HEK293 (cell line): ENCODE results near the gene UBE2J2.

Experiments used
- BCL11A ChIP-seq: fragments of 450-650 bp; formaldehyde crosslinking; IDR thresholded peaks from 2 replicates; pipeline ENCODE4 v1.5.1; 2016; ENCODE audit warnings: low read depth, missing biosample characterization, missing genetic modification characterization
- GFI1B ChIP-seq: fragments of 450-650 bp; formaldehyde crosslinking; IDR thresholded peaks from 2 replicates; pipeline ENCODE4 v1.5.1; 2016; ENCODE audit warnings: missing biosample characterization, missing genetic modification characterization
- GLI4 ChIP-seq: fragments of 450-650 bp; formaldehyde crosslinking; IDR thresholded peaks from 2 replicates; pipeline ENCODE4 v1.5.1; 2016; ENCODE audit warnings: missing biosample characterization, missing genetic modification characterization
- KLF1 ChIP-seq: fragments of 450-650 bp; formaldehyde crosslinking; IDR thresholded peaks from 2 replicates; pipeline ENCODE4 v1.5.1; 2016; ENCODE audit warnings: missing biosample characterization, missing genetic modification characterization
- KLF9 ChIP-seq: fragments of 450-650 bp; formaldehyde crosslinking; IDR thresholded peaks from 2 replicates; pipeline ENCODE4 v1.5.1; 2016; ENCODE audit warnings: missing biosample characterization, missing genetic modification characterization, low read depth
- REPIN1 ChIP-seq: fragments of 450-650 bp; formaldehyde crosslinking; IDR thresholded peaks from 2 replicates; pipeline ENCODE4 v1.5.1; 2017; ENCODE audit warnings: missing biosample characterization, missing genetic modification characterization, low read depth
- TRIM28 ChIP-seq: IDR thresholded peaks from 2 replicates; pipeline ENCODE4 v1.6.1; 2011; ENCODE audit warnings: low read length, control low read depth, borderline replicate concordance
- ZBTB17 ChIP-seq: fragments of 450-650 bp; formaldehyde crosslinking; IDR thresholded peaks from 2 replicates; pipeline ENCODE4 v1.5.1; 2016; ENCODE audit warnings: missing biosample characterization, missing genetic modification characterization
- ZBTB20 ChIP-seq: fragments of 450-650 bp; formaldehyde crosslinking; IDR thresholded peaks from 2 replicates; pipeline ENCODE4 v1.5.1; 2016; ENCODE audit warnings: missing biosample characterization, missing genetic modification characterization
- ZBTB49 ChIP-seq: fragments of 450-650 bp; formaldehyde crosslinking; IDR thresholded peaks from 2 replicates; pipeline ENCODE4 v1.5.1; 2016; ENCODE audit warnings: missing biosample characterization, missing genetic modification characterization, low read depth
- ZBTB7A ChIP-seq: fragments of 450-650 bp; formaldehyde crosslinking; IDR thresholded peaks from 2 replicates; pipeline ENCODE4 v1.5.1; 2016; ENCODE audit warnings: low read depth, missing biosample characterization, missing genetic modification characterization
- ZFP37 ChIP-seq: fragments of 450-650 bp; formaldehyde crosslinking; IDR thresholded peaks from 2 replicates; pipeline ENCODE4 v1.5.1; 2016; ENCODE audit warnings: missing biosample characterization, missing genetic modification characterization
- ZFP69B ChIP-seq: fragments of 450-650 bp; formaldehyde crosslinking; IDR thresholded peaks from 2 replicates; pipeline ENCODE4 v1.5.1; 2016; ENCODE audit warnings: missing biosample characterization, missing genetic modification characterization
- ZNF138 ChIP-seq: fragments of 450-650 bp; formaldehyde crosslinking; IDR thresholded peaks from 2 replicates; pipeline ENCODE4 v1.5.1; 2016; ENCODE audit warnings: missing biosample characterization, missing genetic modification characterization, borderline replicate concordance
- ZNF157 ChIP-seq: fragments of 450-650 bp; formaldehyde crosslinking; IDR thresholded peaks from 2 replicates; pipeline ENCODE4 v1.5.1; 2016; ENCODE audit warnings: missing biosample characterization, missing genetic modification characterization
- ZNF174 ChIP-seq: fragments of 450-650 bp; formaldehyde crosslinking; IDR thresholded peaks from 2 replicates; pipeline ENCODE4 v1.5.0; 2017; ENCODE audit warnings: missing biosample characterization, mild to moderate bottlenecking, missing genetic modification characterization
- ZNF2 ChIP-seq: fragments of 450-650 bp; formaldehyde crosslinking; IDR thresholded peaks from 2 replicates; pipeline ENCODE4 v1.5.1; 2016; ENCODE audit warnings: missing biosample characterization, missing genetic modification characterization
- ZNF214 ChIP-seq: fragments of 450-650 bp; formaldehyde crosslinking; IDR thresholded peaks from 2 replicates; pipeline ENCODE4 v1.5.1; 2017; ENCODE audit warnings: missing biosample characterization, mild to moderate bottlenecking, missing genetic modification characterization, borderline replicate concordance
- ZNF280D ChIP-seq: fragments of 450-650 bp; formaldehyde crosslinking; IDR thresholded peaks from 2 replicates; pipeline ENCODE4 v1.5.1; 2016; ENCODE audit warnings: missing biosample characterization, missing genetic modification characterization
- ZNF302 ChIP-seq: fragments of 450-650 bp; formaldehyde crosslinking; IDR thresholded peaks from 2 replicates; pipeline ENCODE4 v1.5.1; 2016; ENCODE audit warnings: missing biosample characterization, missing genetic modification characterization, low read depth
- ZNF311 ChIP-seq: fragments of 450-650 bp; formaldehyde crosslinking; IDR thresholded peaks from 2 replicates; pipeline ENCODE4 v1.5.1; 2017; ENCODE audit warnings: missing biosample characterization, missing genetic modification characterization, borderline replicate concordance
- ZNF324 ChIP-seq: fragments of 450-650 bp; formaldehyde crosslinking; IDR thresholded peaks from 2 replicates; pipeline ENCODE4 v1.5.1; 2016; ENCODE audit warnings: missing biosample characterization, missing genetic modification characterization
- ZNF473 ChIP-seq: fragments of 450-650 bp; formaldehyde crosslinking; IDR thresholded peaks from 2 replicates; pipeline ENCODE4 v1.5.1; 2017; ENCODE audit warnings: missing biosample characterization, missing genetic modification characterization
- ZNF514 ChIP-seq: fragments of 450-650 bp; formaldehyde crosslinking; IDR thresholded peaks from 2 replicates; pipeline ENCODE4 v1.5.1; 2016; ENCODE audit warnings: missing biosample characterization, missing genetic modification characterization
- ZNF544 ChIP-seq: fragments of 450-650 bp; formaldehyde crosslinking; IDR thresholded peaks from 2 replicates; pipeline ENCODE4 v1.5.0; 2017; ENCODE audit warnings: missing biosample characterization, missing genetic modification characterization
- ZNF558 ChIP-seq: fragments of 450-650 bp; formaldehyde crosslinking; IDR thresholded peaks from 2 replicates; pipeline ENCODE4 v1.5.1; 2016; ENCODE audit warnings: missing biosample characterization, missing genetic modification characterization
- ZNF585B ChIP-seq: fragments of 450-650 bp; formaldehyde crosslinking; IDR thresholded peaks from 2 replicates; pipeline ENCODE4 v1.5.1; 2016; ENCODE audit warnings: missing biosample characterization, missing genetic modification characterization
- ZNF610 ChIP-seq: fragments of 450-650 bp; formaldehyde crosslinking; IDR thresholded peaks from 2 replicates; pipeline ENCODE4 v1.5.1; 2016; ENCODE audit warnings: missing biosample characterization, missing genetic modification characterization, borderline replicate concordance
- ZNF629 ChIP-seq: fragments of 450-650 bp; formaldehyde crosslinking; IDR thresholded peaks from 2 replicates; pipeline ENCODE4 v1.5.1; 2017; ENCODE audit warnings: missing biosample characterization, missing genetic modification characterization
- ZNF677 ChIP-seq: fragments of 450-650 bp; IDR thresholded peaks from 2 replicates; pipeline ENCODE4 v1.5.0; 2018; ENCODE audit warnings: missing biosample characterization, mild to moderate bottlenecking, missing genetic modification characterization, moderate library complexity
- ZNF701 ChIP-seq: fragments of 450-650 bp; formaldehyde crosslinking; IDR thresholded peaks from 2 replicates; pipeline ENCODE4 v1.5.1; 2016; ENCODE audit warnings: missing biosample characterization, missing genetic modification characterization
- ZNF830 ChIP-seq: fragments of 450-650 bp; IDR thresholded peaks from 2 replicates; pipeline ENCODE4 v1.5.0; 2018; ENCODE audit warnings: missing biosample characterization, missing genetic modification characterization, low read depth, mild to moderate bottlenecking, moderate library complexity
- TF ChIP-seq, protein P1 (sequence below): IDR thresholded peaks from 2 replicates; pipeline ENCODE4 v1.6.1; 2011; ENCODE audit warnings: mild to moderate bottlenecking, low read depth, low read length, borderline replicate concordance
- TF ChIP-seq, protein P2 (sequence below): fragments of 450-650 bp; formaldehyde crosslinking; IDR thresholded peaks from 2 replicates; pipeline ENCODE4 v1.5.1; 2017; ENCODE audit warnings: missing biosample characterization, missing genetic modification characterization

The UBE2J2 gene

GRCh38 chr1:1273512-1274298 lies at the start of gene UBE2J2 (continued):
- TF ChIP-seq ZNF214: no peak
- no peak for TF ChIP-seq ZNF558 (tag by site-specific recombination)
- no peak for TF ChIP-seq ZNF280D (tag by site-specific recombination)
- TF ChIP-seq, protein P1, sequence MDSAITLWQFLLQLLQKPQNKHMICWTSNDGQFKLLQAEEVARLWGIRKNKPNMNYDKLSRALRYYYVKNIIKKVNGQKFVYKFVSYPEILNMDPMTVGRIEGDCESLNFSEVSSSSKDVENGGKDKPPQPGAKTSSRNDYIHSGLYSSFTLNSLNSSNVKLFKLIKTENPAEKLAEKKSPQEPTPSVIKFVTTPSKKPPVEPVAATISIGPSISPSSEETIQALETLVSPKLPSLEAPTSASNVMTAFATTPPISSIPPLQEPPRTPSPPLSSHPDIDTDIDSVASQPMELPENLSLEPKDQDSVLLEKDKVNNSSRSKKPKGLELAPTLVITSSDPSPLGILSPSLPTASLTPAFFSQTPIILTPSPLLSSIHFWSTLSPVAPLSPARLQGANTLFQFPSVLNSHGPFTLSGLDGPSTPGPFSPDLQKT: no peak
- no peak for TF ChIP-seq ZNF157 (tag by site-specific recombination)
- TF ChIP-seq ZNF138 (tag by site-specific recombination): no peak
- no peak for TF ChIP-seq ZNF324 (tag by site-specific recombination)
- TF ChIP-seq, protein P2, sequence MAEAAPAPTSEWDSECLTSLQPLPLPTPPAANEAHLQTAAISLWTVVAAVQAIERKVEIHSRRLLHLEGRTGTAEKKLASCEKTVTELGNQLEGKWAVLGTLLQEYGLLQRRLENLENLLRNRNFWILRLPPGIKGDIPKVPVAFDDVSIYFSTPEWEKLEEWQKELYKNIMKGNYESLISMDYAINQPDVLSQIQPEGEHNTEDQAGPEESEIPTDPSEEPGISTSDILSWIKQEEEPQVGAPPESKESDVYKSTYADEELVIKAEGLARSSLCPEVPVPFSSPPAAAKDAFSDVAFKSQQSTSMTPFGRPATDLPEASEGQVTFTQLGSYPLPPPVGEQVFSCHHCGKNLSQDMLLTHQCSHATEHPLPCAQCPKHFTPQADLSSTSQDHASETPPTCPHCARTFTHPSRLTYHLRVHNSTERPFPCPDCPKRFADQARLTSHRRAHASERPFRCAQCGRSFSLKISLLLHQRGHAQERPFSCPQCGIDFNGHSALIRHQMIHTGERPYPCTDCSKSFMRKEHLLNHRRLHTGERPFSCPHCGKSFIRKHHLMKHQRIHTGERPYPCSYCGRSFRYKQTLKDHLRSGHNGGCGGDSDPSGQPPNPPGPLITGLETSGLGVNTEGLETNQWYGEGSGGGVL (tag by site-specific recombination): no peak
- no peak for TF ChIP-seq TRIM28
- no peak for TF ChIP-seq ZNF302 (tag by site-specific recombination)
- TF ChIP-seq GLI4: no peak
- no peak for TF ChIP-seq ZNF544
- 0 out of 2 replicates have a peak, but pooled peaks have one; percentile 54 for TF ChIP-seq ZNF610
- TF ChIP-seq REPIN1 (tag by site-specific recombination): no peak
- no peak for TF ChIP-seq ZNF473
- TF ChIP-seq KLF1 (tag by site-specific recombination): peak; percentile 58
- TF ChIP-seq ZBTB20 (tag by site-specific recombination): peak; percentile 90
- no peak for TF ChIP-seq ZFP37 (tag by site-specific recombination)
- TF ChIP-seq ZNF830: no peak
- TF ChIP-seq ZNF514: no peak
- TF ChIP-seq ZNF701 (tag by site-specific recombination): no peak
- no peak for TF ChIP-seq ZNF311 (tag by site-specific recombination)
- TF ChIP-seq ZNF2: no peak
- TF ChIP-seq ZBTB7A (tag by site-specific recombination): no peak
- no peak for TF ChIP-seq ZNF677 (tag by site-specific recombination)
- TF ChIP-seq ZFP69B (tag by site-specific recombination): no peak
- TF ChIP-seq KLF9 (tag by site-specific recombination): peak; percentile 62; the same call in 1 of the 2 replicates
- TF ChIP-seq ZNF174 (tag by site-specific recombination): no peak
- TF ChIP-seq ZNF629 (tag by site-specific recombination): 0 out of 2 replicates have a peak, but pooled peaks have one; percentile 19
- TF ChIP-seq GFI1B (tag by site-specific recombination): no peak
- no peak for TF ChIP-seq ZNF585B
- no peak for TF ChIP-seq ZBTB17 (tag by site-specific recombination)
- no peak for TF ChIP-seq ZBTB49 (tag by site-specific recombination)
- no peak for TF ChIP-seq BCL11A (tag by site-specific recombination)
